HUES6 (cell line): ENCODE results near the gene UBAC1.

Experiments used
- H3K27ac ChIP-seq: 2 replicates; pipeline ENCODE4 v1.7.0; 2013; ENCODE audit warnings: low read depth, mild to moderate bottlenecking, low read length, inconsistent platforms
- H3K27me3 ChIP-seq: 2 replicates; pipeline ENCODE4 v1.6.1; 2013; ENCODE audit warnings: low read length; ENCODE audit not compliant: control insufficient read depth, insufficient read depth
- H3K36me3 ChIP-seq: 2 replicates; pipeline ENCODE4 v1.6.1; 2013; ENCODE audit warnings: low read length; ENCODE audit not compliant: control insufficient read depth, insufficient read depth
- H3K4me1 ChIP-seq: 2 replicates; pipeline ENCODE4 v1.6.1; 2013; ENCODE audit warnings: low read length; ENCODE audit not compliant: control insufficient read depth, insufficient read depth
- H3K4me3 ChIP-seq: 2 replicates; pipeline ENCODE4 v1.5.1; 2013; ENCODE audit warnings: low read depth, low read length
- H3K9ac ChIP-seq: one replicate; pipeline ENCODE4 v1.6.1; 2013; ENCODE audit warnings: mild to moderate bottlenecking, low read length
- H3K9me3 ChIP-seq: 2 replicates; pipeline ENCODE4 v1.6.1; 2013; ENCODE audit warnings: low read depth, low read length; ENCODE audit not compliant: control insufficient read depth, insufficient read depth

UBAC1 gene

GRCh38 chr9:135890190-135891026, 70.8 kb downstream of the UBAC1 start:
- no peaks in the 10 kb centered on the region for H3K27me3 ChIP-seq
- 0 out of 2 replicates have a peak overlapping the region, but pooled peaks have one; percentile 45 for H3K27ac ChIP-seq
- peaks cover 72% of the 10 kb centered on the region for H3K4me1 ChIP-seq
- H3K4me3 ChIP-seq, result no peak overlapping the region
- no peaks in the 10 kb centered on the region for H3K36me3 ChIP-seq
- no peaks in the 10 kb centered on the region; the same call in 1 of the 2 replicates for H3K9me3 ChIP-seq
- no peak overlapping the region for H3K9ac ChIP-seq

GRCh38 chr9:135889564-135890189, 71.5 kb downstream of the UBAC1 start:
- Histone ChIP-seq H3K36me3 (no peaks in the 10 kb centered on the region), H3K4me1 (peaks cover 77% of the 10 kb centered on the region), H3K9me3 (no peaks in the 10 kb centered on the region), H3K27me3 (no peaks in the 10 kb centered on the region), H3K4me3 (no peak overlapping the region), H3K9ac (no peak overlapping the region), H3K27ac (peak overlapping the region; percentile 71; the same call in 1 of the 2 replicates)

GRCh38 chr9:135888766-135889394, 72.3 kb downstream of the UBAC1 start:
- Histone ChIP-seq H3K4me3 (no peak overlapping the region), H3K9ac (no peak overlapping the region), H3K27ac (peak overlapping the region; percentile 71), H3K4me1 (peaks cover 73% of the 10 kb centered on the region), H3K9me3 (no peaks in the 10 kb centered on the region), H3K27me3 (no peaks in the 10 kb centered on the region), H3K36me3 (no peaks in the 10 kb centered on the region)

DNA sequence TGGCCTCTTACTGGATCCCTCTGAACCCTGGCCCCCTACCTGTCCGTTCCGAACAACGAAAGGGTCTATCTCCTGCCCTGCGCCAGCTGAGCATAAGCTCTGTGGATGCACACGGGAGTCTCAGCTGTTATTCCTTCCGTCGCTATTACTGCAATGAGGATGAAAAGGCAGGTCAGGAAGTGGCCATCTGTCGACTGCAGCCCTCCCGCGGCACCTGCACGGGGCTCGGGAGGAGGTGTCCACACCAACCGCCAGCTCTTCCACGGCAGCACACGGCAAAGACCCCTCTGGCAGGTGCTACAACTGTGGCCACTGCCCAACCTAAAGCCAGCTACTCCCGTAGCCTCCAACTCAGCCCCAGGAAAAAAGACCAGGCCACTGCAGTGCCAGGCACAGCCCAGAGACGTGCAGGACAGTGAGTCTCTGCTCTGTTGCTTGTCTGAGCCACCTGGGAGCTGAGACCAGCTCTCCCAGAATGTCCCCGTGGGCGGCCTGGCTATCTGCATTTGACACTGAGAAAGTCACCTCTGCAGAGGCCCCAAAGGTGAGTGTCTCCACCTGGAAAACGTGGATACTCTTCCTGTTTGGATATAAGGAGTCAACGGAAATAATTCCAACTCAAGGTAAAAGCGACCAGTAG, 72.9 kb downstream of the UBAC1 start:
- H3K4me3 ChIP-seq, result no peak overlapping the region
- H3K27ac ChIP-seq, result peak overlapping the region; percentile 71; the same call in 1 of the 2 replicates
- H3K4me1 ChIP-seq, result peaks cover 67% of the 10 kb centered on the region
- H3K9ac ChIP-seq, result no peak overlapping the region
- H3K9me3 ChIP-seq, result no peaks in the 10 kb centered on the region
- no peaks in the 10 kb centered on the region for H3K27me3 ChIP-seq
- no peaks in the 10 kb centered on the region for H3K36me3 ChIP-seq

DNA sequence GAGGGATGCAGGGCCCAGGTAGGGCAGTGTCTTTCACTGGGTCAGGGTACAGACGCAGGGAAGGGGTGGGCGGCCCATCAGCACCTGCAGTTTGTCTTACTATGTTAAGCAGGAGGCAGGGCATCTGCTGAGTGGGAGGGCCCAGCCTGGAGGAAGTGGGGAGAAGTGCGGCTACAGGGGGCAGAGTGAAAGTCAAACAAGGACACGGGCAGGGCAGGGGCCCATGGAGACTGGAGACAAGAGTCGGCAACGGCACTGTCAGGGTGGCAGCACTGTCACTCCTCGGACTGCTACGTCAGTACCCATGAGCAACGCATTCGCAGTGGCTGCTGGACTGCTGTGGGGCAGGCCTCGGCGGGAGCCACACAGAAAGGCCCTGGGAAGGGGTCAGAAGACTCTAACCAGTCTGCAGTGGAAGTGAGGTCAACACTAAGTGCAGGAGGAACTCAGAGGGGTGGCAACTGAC, 73.6 kb downstream of the UBAC1 start:
- Histone ChIP-seq H3K27me3 (no peaks in the 10 kb centered on the region), H3K4me3 (no peak overlapping the region), H3K36me3 (no peaks in the 10 kb centered on the region), H3K9ac (no peak overlapping the region), H3K27ac (peak overlapping the region; percentile 7; the same call in 1 of the 2 replicates), H3K4me1 (peaks cover 67% of the 10 kb centered on the region), H3K9me3 (no peaks in the 10 kb centered on the region)

DNA sequence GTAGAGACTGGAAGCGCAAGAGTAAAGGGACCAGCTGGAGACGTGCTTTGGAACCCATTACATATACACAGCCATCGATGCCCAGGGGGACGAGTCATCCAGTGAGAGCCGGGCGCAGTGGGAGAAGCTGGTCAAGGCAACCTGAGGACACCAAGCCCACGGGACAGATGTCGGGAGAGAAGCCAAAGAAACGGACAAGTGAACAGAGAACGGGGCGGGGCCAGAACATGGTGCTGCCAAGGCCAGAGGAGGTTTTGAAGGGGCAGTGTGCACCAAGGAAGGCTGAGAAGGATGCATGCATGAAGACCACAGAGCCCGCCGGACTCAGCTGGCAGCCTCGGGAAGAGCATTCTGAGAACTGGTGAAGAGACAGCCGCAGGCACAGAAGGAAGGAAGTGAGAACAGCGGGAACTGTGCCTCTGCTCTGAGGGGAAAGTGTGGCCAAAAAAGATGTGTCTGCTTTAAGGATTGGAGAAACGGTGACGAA, 74.1 kb downstream of the UBAC1 start:
- no peaks in the 10 kb centered on the region for H3K9me3 ChIP-seq
- peak overlapping the region; percentile 7; the same call in 1 of the 2 replicates for H3K27ac ChIP-seq
- H3K4me3 ChIP-seq, result no peak overlapping the region
- peaks cover 2% of the 10 kb centered on the region; the same call in 1 of the 2 replicates for H3K36me3 ChIP-seq
- no peaks in the 10 kb centered on the region for H3K27me3 ChIP-seq
- no peak overlapping the region for H3K9ac ChIP-seq
- peaks cover 67% of the 10 kb centered on the region for H3K4me1 ChIP-seq

DNA sequence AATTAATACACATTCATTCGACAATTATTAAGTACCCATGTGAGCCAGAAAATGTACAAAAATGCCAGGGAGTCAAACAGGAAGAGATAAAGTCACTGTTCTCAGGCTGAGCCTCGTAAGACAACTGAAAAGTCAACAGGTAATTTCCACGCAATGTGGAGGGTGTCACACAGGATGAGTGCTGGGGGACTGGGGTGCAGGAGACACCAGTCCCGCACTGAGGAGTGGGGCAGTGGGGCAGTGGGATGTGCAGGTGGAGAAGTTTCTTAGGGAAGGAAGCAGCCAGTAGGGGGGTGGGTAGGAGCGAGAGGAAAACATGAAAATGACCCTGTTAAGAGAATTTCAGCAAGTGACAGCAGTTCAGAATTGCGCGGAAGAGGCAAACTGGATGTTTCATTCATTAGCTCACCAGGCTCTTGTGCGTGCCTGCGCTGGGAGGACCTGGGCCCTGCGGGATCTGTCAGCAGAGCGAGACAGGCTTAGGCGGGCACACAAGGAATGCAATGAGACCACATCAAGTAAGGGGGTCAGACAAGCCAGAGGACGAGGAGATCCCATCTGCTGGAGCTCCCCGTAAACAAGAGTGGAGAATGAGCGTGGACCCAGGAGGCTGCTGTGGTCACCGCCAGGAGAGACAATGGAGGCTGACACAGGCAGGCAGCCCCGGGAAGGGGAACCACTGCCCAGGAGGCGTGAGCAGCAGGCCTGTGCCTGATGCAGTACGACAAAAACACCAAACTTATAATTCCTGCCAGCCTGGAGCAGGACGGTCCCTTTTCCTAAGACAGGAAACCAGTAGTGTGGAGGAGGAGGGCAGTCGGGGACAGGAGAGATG, 74.8 kb downstream of the UBAC1 start:
- Histone ChIP-seq H3K27ac (no peak overlapping the region), H3K4me3 (no peak overlapping the region), H3K4me1 (peaks cover 66% of the 10 kb centered on the region), H3K27me3 (no peaks in the 10 kb centered on the region), H3K9ac (no peak overlapping the region), H3K36me3 (peaks cover 9% of the 10 kb centered on the region), H3K9me3 (no peaks in the 10 kb centered on the region)

- H3K9ac ChIP-seq, result no peak overlapping the region
- H3K4me3 ChIP-seq, result no peak overlapping the region
- peaks cover 59% of the 10 kb centered on the region for H3K4me1 ChIP-seq
- no peaks in the 10 kb centered on the region for H3K9me3 ChIP-seq
- H3K27ac ChIP-seq, result no peak overlapping the region
- peaks cover 10% of the 10 kb centered on the region for H3K36me3 ChIP-seq
- H3K27me3 ChIP-seq, result no peaks in the 10 kb centered on the region
Measured at GRCh38 chr9:135885100-135885853, 75.9 kb downstream of the UBAC1 start.

DNA sequence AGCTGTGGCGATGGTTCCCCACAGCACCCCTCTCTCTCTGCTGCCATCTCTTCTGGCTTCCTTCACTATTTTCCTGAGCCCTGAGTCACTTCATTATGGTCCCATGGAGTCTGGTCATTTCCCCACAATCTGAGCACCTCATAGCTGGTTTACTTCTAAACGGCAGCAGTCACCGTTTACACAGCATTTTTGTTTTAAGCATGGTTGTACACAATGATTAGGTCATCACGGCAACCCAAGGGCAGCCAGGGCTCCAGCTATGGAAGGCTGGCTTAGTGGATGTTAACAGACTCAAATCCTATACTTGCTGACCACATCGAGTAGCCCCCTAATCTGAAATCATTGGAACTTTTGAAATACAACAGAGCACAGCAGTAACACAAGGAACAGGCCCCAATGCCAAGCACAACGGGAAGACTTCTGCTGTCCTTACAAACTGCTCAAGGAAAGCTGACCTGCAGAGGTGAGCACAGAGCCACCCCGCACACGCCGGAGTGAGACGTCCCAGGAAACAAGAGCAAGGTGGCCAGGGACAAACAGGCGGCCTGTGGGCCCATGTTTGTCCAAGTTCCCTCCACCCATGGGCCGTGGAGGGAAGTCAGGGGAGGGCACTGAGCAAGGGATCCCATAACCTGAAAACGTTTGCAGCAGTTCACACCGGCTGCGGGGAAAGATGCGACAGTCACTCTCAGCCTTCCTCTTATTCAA, 76.7 kb downstream of the UBAC1 start:
- Histone ChIP-seq H3K4me1 (peaks cover 55% of the 10 kb centered on the region), H3K36me3 (peaks cover 10% of the 10 kb centered on the region), H3K9me3 (no peaks in the 10 kb centered on the region), H3K4me3 (no peak overlapping the region), H3K27ac (no peak overlapping the region), H3K9ac (no peak overlapping the region), H3K27me3 (no peaks in the 10 kb centered on the region)
